SU-DHL-6 (cell line): Measurements from ENCODE around the gene CCNJL.

Experiments
- EZH2phosphoT487 ChIP-seq: fragments of 200-600 bp; sonication (generic), shearing (Covaris generic); conservative IDR thresholded peaks from 2 replicates; pipeline ENCODE4 v1.6.1; 2018; ENCODE audit warnings: mild to moderate bottlenecking, antibody characterized with exemption, low read length, moderate library complexity, mixed read lengths
- TF ChIP-seq, protein P1 (sequence below): fragments of 200-600 bp; sonication (generic); IDR thresholded peaks from one replicate; pipeline ENCODE4 v1.5.1; 2017; ENCODE audit warnings: antibody characterized with exemption, mild to moderate bottlenecking, low read length, moderate library complexity; ENCODE audit not compliant: insufficient read depth, poor library complexity, severe bottlenecking

DNA sequence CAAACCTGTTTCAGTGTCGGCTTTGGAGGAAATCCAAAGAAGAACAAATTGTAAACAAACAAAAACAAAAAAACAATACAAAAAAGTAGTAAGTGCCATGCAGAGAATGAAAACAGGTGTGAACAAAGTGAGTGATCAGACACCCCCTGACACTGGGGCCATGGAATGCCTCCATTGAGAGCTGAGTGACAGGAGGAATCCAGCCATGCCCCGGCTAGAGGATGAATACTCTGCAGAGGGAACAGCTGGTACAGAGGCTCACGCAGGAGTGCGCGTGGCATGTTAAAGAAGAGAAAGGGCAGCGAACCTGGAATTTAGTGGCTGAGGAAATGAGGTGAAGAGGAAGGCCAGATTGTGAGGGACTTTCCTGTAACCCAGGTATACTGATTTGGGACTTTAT is 15.5 kb upstream of the CCNJL start:
- TF ChIP-seq EZH2phosphoT487, result no peak
- TF ChIP-seq, protein P1, sequence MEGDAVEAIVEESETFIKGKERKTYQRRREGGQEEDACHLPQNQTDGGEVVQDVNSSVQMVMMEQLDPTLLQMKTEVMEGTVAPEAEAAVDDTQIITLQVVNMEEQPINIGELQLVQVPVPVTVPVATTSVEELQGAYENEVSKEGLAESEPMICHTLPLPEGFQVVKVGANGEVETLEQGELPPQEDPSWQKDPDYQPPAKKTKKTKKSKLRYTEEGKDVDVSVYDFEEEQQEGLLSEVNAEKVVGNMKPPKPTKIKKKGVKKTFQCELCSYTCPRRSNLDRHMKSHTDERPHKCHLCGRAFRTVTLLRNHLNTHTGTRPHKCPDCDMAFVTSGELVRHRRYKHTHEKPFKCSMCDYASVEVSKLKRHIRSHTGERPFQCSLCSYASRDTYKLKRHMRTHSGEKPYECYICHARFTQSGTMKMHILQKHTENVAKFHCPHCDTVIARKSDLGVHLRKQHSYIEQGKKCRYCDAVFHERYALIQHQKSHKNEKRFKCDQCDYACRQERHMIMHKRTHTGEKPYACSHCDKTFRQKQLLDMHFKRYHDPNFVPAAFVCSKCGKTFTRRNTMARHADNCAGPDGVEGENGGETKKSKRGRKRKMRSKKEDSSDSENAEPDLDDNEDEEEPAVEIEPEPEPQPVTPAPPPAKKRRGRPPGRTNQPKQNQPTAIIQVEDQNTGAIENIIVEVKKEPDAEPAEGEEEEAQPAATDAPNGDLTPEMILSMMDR, result no peak
